HL-60 (cell line): Measurements from ENCODE around the gene WDR59.

Experiments
- GABPA ChIP-seq: IDR thresholded peaks from 2 replicates; pipeline ENCODE4 v1.6.1; 2012; ENCODE audit warnings: low read depth
- POLR2AphosphoS5 ChIP-seq: IDR thresholded peaks from 2 replicates; pipeline ENCODE4 v1.6.1; 2012; ENCODE audit warnings: low read depth
- TF ChIP-seq, protein P1 (sequence below): IDR thresholded peaks from one replicate; pipeline ENCODE4 v1.5.1; 2011; ENCODE audit warnings: low read length, control low read depth, inconsistent platforms; ENCODE audit not compliant: insufficient read depth

DNA sequence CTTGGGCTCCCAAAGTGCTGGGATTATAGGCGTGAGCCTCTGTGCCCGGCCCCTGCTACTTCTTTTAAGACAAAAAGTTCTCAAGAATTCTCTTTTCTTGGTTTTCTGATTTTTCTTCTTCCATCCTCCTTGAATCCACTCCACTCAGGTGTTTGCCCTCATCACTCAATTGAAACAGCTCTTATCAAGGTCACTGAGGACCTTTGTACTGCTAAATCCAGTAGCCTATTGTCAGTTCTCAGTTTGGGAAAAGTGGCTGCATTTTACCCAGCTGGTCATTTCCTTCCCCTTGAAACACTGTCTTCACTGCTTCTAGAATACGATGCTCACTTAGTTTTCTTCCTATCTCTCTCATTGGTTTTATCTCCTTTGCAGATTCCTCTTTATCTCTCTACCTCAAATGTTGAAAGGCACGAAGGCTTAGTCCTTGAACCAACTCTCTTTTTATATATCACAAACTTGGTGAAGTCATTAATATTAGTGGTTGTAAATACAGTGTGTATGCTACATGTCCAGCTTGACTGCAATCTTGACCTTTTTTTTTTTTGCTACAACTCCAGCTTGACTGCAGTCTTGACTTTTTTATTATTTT is 43.7 kb upstream of the WDR59 start:
- TF ChIP-seq POLR2AphosphoS5 (no peak), GABPA (no peak)
- TF ChIP-seq, protein P1, sequence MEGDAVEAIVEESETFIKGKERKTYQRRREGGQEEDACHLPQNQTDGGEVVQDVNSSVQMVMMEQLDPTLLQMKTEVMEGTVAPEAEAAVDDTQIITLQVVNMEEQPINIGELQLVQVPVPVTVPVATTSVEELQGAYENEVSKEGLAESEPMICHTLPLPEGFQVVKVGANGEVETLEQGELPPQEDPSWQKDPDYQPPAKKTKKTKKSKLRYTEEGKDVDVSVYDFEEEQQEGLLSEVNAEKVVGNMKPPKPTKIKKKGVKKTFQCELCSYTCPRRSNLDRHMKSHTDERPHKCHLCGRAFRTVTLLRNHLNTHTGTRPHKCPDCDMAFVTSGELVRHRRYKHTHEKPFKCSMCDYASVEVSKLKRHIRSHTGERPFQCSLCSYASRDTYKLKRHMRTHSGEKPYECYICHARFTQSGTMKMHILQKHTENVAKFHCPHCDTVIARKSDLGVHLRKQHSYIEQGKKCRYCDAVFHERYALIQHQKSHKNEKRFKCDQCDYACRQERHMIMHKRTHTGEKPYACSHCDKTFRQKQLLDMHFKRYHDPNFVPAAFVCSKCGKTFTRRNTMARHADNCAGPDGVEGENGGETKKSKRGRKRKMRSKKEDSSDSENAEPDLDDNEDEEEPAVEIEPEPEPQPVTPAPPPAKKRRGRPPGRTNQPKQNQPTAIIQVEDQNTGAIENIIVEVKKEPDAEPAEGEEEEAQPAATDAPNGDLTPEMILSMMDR = no peak
